ENCODE results near the gene PTPRN2. TPM values are rescaled to one million over a fixed set of nuclear protein-coding genes. Genes with fewer than 3 reads are reported as not detected.

The PTPRN2 gene
- total RNA-seq, 1 donor = 0.27 TPM

GRCh38 chr7:158074896-158075632, 512.6 kb downstream of the PTPRN2 start:
- no peak for DNase-seq (ENCODE audit: low read depth in 2 of 3, low spot score in 2 of 3)

GRCh38 chr7:158073845-158074840, 513.5 kb downstream of the PTPRN2 start:
- DNase-seq (ENCODE audit: low read depth in 2 of 3, low spot score in 2 of 3) = no peak

- no peak for DNase-seq (ENCODE audit: low read depth in 2 of 3, low spot score in 2 of 3)
Observed at GRCh38 chr7:158072991-158073730, 514.5 kb downstream of the PTPRN2 start.

- no peak for DNase-seq (ENCODE audit: low read depth in 2 of 3, low spot score in 2 of 3)
Observed at GRCh38 chr7:158070222-158070920, 517.3 kb downstream of the PTPRN2 start.

- no peak for DNase-seq (ENCODE audit: low read depth in 2 of 3, low spot score in 2 of 3)
Observed at GRCh38 chr7:158068853-158069252, 518.8 kb downstream of the PTPRN2 start.

- no peak for DNase-seq (ENCODE audit: low read depth in 2 of 3, low spot score in 2 of 3)
Observed at GRCh38 chr7:158067931-158068482, 519.6 kb downstream of the PTPRN2 start.

- DNase-seq (ENCODE audit: low read depth in 2 of 3, low spot score in 2 of 3) = no peak
Observed at GRCh38 chr7:158067219-158067930, 520.2 kb downstream of the PTPRN2 start.

GRCh38 chr7:158066085-158066484, 521.5 kb downstream of the PTPRN2 start:
- DNase-seq (ENCODE audit: low read depth in 2 of 3, low spot score in 2 of 3) = no peak

GRCh38 chr7:158065340-158065739, 522.3 kb downstream of the PTPRN2 start:
- DNase-seq (ENCODE audit: low read depth in 2 of 3, low spot score in 2 of 3) = no peak

- no peak for DNase-seq (ENCODE audit: low read depth in 2 of 3, low spot score in 2 of 3)
Observed at GRCh38 chr7:158064631-158065030, 523.0 kb downstream of the PTPRN2 start.

- DNase-seq (ENCODE audit: low read depth in 2 of 3, low spot score in 2 of 3) = no peak
Observed at GRCh38 chr7:158063850-158064610, 523.6 kb downstream of the PTPRN2 start.

GRCh38 chr7:158062661-158063060, 525.0 kb downstream of the PTPRN2 start:
- no peak for DNase-seq (ENCODE audit: low read depth in 2 of 3, low spot score in 2 of 3)

- no peak for DNase-seq (ENCODE audit: low read depth in 2 of 3, low spot score in 2 of 3)
Observed at GRCh38 chr7:158061884-158062656, 525.6 kb downstream of the PTPRN2 start.

GRCh38 chr7:158061026-158061630, 526.5 kb downstream of the PTPRN2 start:
- no peak for DNase-seq (ENCODE audit: low read depth in 2 of 3, low spot score in 2 of 3)

GRCh38 chr7:158060216-158060615, 527.4 kb downstream of the PTPRN2 start:
- no peak for DNase-seq (ENCODE audit: low read depth in 2 of 3, low spot score in 2 of 3)

GRCh38 chr7:158057446-158057845, 530.2 kb downstream of the PTPRN2 start:
- no peak for DNase-seq (ENCODE audit: low read depth in 2 of 3, low spot score in 2 of 3)

- DNase-seq (ENCODE audit: low read depth in 2 of 3, low spot score in 2 of 3) = no peak
Observed at GRCh38 chr7:158056761-158057160, 530.9 kb downstream of the PTPRN2 start.
